Cardiac fibroblast (primary cell): ENCODE measurements around the gene MRGPRF.

Source experiments
- DNase-seq, 2 donors: peaks; one replicate each; pipeline versions ENCODE4 v3.0.0 to v3.0.0-alpha.2; 2010; ENCODE audit warnings: low read depth in 2 of 2
- H3K4me3 ChIP-seq, 2 donors: replicated peaks in 1 of 2; 1 replicate in 1 of 2; 2 replicates in 1 of 2; pipeline ENCODE4 v1.5.1; 2011; ENCODE audit warnings: low read depth in 2 of 2, low read length in 2 of 2, mild to moderate bottlenecking in 2 of 2, moderate library complexity in 1 of 2
- CTCF ChIP-seq: IDR thresholded peaks from one replicate; pipeline ENCODE4 v1.5.1; 2011; ENCODE audit warnings: low read depth, mild to moderate bottlenecking, low read length, inconsistent platforms

MRGPRF gene

GRCh38 chr11:68955607-68955958 is 57.5 kb downstream of the MRGPRF start:
- no peak for DNase-seq
- no peak for TF ChIP-seq CTCF
- no peak overlapping the region for H3K4me3 ChIP-seq

GRCh38 chr11:68954836-68955606 is 58.0 kb downstream of the MRGPRF start:
- TF ChIP-seq CTCF: no peak
- DNase-seq: peak; percentile 57 to 58
- no peak overlapping the region for H3K4me3 ChIP-seq
